HG03378 (cell line): ENCODE measurements around the gene LARP4B.

Source experiments
- ATAC-seq: cut with Tn5 transposase; IDR thresholded peaks from one replicate; pipeline ENCODE4 v1.9.1; 2021; ENCODE audit warnings: mild to moderate bottlenecking, moderate library complexity; ENCODE audit not compliant: unreplicated experiment

LARP4B gene

DNA sequence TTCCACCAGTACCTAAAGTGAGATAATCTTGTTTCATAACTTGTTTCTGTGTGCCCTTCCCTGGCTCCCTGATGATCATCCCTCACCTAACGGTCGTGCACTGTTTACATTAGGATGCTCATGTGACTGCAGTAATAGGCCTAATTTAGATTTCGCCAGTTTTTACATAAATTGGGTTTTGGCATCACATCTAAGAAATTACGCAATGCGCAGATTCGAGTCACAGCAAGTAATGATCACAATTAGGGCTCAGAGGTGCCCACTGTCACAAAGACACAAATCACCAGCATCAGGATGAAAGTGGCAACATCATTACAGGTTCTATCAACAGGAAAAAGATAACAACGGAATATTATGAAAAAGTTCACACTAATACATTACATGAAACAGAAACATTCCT, 94.7 kb downstream of the LARP4B start:
- ATAC-seq = no peak

DNA sequence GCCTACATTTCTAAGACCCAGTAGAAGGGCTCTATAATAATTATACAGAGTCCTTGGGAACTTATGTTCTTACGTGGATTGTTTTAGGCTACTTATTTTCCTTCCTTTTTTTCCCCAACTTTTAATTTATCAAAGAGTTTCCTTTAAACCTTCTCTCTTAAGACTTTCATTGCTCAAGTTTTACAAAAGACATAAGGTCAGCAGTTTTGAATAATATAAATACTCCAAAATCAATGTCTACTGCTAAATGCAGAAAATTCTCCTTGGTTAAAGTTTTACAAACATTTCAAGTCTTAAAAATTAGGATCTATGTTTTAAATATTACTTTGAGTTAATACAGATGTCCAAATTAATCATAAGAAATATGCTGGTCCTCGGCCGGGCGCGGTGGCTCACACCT, 97.0 kb downstream of the LARP4B start:
- no peak for ATAC-seq

DNA sequence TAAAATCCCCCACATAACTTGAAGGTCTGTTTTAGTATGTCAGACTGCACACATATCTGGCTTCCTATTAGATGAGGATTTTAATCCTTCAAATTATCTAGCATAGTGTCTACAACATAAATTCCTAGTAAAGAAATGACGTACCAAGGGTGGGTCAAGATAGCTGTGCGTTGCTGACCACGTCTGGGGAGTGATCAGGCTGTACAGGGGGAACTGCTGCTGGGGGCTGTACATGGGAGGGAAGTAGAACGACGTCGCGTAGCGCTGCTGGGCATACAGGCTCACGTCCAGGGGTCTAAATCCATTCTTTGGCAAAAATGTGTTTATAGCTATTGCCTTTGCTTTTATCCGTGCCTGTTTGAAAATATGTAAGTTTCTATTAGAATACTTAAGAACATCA, 102.3 kb downstream of the LARP4B start:
- no peak for ATAC-seq

DNA sequence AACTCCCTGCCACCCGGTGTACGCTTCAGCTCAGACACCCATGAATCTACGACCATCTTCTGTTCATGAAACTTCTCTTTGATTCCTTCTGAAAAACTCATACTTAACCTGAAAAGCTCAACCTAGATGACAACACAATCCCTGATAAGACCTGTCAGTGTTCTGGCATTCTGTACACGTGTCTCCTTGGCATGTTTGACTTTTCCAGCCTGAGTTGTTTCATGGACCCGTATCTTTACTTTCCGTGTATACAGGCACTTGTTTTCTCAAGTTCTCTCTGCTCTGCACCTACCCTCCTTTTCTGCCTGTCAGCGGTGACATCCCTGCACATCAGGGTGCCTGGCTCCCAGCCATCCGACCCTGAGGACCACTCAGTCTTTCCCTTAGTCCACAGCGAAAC, 103.3 kb downstream of the LARP4B start:
- no peak for ATAC-seq

DNA sequence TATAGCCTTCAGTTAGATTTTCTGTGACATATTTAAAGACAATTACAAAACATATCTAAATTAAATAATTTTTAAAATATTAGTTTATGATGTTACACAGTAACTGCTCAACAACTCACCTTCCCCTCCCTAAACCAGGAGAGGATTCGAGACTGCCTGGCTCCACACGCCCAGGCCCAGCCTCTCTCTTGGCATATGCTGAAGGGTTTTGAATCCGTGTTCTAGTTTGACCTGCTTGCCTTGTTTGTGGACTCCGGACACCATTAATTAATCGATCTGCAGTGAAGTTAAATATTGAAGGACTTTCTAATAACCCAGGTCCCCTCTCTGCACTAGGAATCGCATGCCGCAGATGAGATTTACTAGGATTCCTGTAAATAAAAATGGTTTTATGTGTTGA, 106.6 kb downstream of the LARP4B start:
- ATAC-seq = no peak

DNA sequence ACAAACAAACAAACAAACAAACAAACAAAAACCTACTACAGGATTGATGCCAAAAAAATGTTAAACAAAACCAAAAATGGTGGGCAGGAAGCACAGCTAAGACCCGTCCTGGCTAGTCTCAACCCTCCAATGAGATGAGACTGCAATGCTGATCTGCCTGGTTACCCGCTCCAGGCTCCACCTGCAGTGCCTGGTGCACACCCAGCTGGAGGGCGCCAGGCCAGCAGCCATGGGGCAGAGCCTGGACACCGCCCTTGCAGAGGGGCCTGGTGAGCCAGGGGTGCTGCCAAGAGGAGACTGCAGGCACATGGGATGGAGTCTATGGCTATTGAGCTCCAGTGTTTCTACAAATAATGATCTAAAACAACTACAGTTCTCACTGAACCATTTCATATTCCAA, 107.0 kb downstream of the LARP4B start:
- no peak for ATAC-seq

DNA sequence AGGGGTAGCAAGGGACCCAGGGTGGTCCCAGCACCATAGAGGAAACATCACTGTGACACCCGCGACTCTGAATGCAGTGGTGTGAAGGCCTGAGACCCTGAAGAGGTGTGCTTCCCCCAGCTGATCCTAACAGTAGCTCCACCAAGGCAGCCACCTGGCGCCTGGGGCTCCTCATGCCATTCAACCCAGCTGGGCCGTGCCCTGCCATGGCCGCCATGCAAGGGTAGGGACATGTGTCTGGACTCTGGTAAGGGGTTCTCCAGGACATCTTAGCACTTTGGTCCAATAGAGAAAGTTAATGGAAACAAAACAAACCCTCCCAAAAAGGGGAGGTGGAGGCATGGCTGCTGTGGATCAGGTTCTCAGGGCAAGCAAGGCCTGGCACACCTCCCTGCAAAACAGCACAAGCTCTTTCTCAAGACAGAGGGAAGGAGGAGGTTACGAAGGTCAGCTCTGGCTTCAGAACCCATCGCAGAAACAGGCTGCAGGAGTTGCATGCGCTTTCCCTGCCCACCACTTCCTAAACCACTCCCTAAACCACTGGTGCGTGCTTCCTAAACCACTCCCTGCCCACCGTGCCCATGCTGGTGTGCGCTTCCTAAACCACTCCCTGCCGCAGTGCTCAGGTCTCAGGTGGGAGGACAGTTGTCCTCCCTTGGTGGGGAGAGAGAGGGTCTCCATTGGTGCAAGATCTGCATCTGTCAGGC, 108.7 kb downstream of the LARP4B start:
- no peak for ATAC-seq

DNA sequence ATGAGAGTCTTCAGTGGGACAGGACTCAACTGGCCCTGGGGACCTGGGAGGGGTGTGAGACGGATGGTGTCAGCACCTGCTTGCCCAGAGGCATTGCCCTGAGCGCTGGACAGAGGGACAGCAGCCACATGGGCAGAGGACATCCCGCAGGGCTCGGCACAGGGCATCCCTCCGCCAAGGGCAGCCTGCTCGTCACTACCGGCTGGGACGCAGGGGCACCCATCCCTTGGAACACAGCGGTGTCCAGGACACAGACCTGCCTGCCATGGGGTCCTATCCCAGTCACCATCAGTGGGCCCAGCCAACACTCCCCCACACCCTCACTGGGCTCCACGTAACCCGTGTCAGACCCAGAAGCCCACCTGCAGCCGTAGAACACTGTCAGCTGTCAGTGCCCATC, 109.3 kb downstream of the LARP4B start:
- no peak for ATAC-seq

DNA sequence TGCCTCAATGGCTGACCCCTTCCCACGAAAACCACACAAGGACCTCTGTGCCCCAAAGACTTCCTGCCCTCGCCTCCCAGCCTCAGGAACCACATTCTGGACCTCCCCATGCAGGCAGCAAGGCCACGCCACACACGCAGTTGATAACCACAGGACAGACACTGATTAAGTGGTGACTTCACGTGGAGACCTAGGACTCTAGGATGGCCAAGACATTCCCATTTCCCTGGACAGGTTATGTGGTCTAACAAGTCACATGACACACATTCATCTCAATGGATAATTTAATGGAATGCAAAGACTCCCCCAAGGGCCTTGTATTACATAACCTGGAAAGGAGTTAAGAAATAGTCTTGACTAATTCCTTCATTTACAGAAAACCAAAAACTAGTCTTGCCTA, 110.2 kb downstream of the LARP4B start:
- no peak for ATAC-seq

DNA sequence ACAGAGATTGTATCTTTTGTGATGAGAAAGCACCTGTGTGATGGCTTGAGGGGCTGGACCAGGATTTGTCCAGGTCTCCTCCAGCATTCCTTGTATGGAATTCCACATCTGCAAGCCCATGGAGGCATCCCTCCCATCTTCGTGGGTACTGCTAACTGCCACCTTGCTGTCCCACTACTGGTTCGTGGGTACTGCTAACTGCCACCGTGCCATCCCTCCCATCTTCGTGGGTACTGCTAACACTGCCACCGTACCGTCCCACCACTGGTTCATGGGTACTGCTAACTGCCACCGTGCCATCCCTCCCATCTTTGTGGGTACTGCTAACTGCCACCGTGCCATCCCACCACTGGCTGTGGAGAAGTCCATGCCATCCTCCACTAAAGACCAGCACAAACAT, 111.7 kb downstream of the LARP4B start:
- ATAC-seq = no peak

DNA sequence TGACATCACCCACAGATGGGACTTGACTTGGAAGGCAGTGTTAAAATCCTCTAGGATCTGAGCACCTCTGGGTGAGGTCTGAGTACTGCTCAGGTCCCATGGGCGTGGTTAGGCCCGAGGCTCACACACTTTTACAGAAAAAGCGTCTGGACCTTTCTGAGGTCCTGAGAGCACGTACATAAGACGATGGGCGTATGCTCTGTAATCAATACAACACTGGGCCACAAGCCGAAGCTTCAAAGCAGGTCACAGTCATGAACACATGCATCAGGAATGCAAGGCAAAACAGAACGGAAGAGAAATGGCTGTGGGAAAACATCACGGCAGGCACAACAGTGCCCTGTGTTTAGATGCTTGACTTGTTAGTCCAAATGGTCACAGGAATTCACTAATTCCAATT, 112.2 kb downstream of the LARP4B start:
- no peak for ATAC-seq

DNA sequence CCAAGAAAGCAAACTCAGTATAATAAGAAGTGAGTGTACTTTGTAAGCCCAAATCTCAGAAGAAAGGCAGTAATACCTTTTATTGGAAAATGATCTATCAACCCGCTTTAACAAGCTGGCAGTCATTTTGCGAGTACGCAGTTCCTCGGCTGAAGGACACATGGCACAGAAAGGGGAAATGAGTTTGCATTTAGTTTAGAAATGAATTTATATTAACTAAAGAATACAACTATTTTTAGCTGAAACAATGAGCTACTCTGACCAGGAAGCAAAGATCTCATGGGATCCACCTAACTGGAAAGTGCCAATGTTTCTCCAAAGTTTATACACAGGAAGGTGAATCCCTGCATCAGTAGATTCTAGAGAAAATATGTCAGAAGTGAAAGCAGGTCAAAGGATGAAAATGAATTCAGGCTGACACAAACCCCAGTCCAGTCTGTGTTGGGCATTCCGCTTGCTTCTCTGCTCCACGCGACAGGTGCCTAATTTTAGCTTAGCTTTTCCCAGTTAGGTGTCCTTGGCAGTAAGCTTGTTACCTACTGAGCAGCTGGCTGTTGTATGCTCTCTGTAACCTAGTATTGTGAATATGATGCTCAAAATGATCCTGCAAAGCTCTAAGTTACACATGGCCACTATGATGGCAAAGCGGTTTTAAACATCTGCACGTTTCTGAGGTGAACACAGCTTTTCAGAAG, 112.8 kb downstream of the LARP4B start:
- ATAC-seq = no peak

DNA sequence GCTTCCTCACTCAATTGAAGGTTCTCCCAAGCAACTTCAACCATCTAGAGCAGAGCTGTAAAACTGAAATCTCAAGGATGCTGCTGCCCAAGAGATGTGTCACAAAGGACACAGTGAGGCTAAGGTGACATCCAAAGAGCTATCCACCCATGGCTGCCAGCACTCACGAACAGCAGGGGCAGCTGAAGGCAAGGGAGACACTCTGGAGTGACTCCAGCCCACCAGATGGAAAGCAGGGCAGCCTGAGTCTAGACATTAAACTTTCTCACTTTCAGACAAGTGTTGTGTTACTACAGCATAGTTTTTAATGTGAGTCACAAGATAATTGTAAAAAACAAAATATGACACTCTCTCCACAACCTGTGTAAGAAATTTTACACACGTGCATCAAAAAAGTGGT, 113.5 kb downstream of the LARP4B start:
- ATAC-seq = no peak

DNA sequence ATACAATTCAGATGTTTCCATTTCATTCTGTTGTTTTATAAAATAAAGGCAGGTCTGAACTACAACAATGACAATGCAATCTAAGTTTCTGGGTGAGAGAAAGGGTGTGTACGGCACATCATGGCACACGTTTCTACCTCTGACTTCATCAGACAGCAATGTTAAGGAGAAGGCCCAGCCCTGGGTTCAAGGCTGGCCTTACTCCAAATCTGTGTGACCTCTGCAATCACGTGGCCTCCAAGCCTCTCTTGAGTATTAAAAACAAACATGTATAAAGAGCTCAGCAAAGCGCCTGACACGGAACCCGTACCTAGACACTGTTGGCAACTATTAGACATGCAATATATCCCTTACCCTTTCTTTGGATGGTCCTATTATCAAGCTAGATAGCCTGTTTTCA, 114.1 kb downstream of the LARP4B start:
- ATAC-seq = no peak

DNA sequence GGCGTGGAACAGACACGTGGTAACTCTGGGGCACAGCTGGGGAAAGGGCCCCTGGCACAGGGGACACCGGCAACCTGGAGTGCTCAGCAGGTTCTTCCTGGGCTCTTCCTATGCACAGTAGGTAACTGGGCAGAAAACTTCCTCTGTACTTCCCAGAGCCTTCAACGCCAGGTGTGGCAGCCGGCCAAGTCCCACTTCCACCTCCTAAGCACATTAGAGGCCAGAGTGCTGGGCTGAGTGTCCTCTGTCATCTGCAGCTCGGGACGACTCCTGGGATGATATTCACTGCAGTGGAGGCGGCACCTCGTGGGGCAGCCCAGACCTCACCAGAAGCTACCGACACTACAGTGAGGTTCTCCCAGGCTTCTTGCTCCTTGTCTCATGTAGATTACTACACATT, 114.5 kb downstream of the LARP4B start:
- ATAC-seq = no peak

DNA sequence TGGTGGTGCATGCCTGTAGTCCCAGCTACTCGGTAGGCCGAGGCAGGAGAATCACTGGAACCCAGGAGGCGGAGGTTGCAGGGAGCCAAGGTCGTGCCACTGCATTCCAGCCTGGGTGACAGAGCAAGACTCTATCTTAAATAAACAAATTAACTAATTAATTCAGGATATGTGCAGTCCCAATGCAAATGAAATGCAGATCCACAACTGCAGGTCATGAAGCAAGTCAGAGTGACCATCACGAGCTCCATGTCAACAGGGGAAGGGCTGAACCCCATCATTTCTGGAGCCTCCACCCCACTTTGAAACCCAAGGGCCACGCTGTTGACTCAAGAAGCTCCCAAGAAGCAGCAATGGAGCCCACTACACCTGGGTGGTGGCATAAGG, 115.4 kb downstream of the LARP4B start:
- no peak for ATAC-seq

DNA sequence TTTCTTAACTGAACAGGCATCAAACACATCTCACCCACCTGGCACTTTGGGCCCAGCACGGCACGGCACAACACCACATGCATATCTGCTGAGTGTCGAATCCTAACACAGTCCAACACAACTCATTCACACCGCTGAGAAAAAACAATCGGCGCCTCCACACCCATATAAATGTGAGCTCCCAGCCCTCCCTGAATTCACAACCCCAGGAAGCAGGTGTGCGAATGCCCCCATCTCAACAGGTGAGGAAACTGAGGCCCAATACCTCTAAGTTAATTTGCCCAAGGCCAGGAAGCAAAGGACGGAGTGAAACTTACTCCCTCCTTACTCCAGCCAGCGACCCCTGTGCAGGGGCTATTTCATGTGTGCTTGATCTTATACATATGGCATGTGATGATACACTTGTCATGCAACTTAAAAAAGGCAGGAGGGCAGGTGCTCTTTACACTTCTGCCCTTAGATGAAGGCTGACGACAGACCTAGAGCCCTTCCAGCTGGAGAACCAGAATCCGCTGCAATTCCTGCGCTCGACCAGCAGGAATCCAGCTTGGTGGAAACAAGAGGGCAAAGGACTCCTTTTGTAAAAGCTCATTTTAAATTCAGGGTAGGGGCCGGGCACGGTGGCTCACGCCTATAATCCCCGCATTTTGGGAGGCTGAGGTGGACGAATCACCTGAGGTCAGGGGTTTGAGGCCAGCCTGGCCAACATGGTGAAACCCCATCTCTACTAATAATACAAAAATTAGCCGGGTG, 116.0 kb downstream of the LARP4B start:
- no peak for ATAC-seq

DNA sequence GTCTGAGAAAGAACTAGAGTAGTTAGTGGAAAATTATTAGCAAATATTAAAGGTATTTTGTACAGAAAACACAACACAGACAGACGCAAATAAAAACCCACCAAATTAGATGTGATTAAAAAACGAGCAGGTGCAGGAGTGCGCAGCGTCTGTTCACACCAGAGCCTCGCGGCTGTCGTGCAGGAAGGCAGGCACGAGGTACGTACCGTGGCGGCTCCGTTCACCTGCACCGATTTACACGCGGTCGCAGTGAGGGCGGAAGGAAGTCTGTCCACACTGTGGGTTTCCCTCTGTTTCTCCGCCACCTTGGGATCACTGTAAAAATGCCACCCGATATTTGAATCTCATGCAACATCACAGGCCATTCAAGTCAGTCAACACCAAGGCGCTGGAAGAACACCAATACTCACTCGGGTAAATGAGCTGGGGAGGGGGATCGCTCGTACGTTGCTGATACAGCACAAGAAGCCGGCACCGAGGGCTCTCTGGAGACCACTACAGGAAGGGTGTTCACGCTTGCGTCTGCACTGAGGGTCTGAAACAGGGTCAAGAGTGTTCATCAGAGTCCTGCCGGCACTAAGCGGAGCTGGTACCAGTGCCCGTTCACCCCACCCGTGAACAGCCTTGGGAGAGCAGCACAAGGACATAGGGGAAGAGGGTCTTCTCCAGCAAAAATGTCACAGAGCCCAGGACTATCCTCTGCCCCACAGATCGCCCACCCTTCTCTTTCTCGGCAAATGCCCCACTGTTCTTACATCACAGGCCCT, 116.8 kb downstream of the LARP4B start:
- ATAC-seq = no peak

DNA sequence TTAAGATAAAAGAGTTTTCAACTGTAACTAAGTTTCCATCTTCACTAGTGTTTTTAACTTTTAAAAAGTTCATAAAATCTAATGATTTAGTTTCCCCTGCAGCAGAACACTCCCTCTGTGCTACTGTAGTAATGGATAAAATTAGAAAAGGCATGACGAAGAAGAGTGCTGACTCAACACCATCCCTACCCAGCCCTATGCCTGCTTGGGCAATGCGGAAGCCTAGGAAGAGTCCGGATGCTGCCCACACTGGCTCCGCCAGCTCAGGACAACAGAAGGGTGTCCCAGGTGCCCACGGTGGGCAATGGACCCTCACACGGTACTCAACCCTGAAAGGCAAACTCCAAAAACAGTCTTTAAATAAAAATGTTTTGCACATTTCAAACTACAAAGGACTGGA, 118.2 kb downstream of the LARP4B start:
- no peak for ATAC-seq

DNA sequence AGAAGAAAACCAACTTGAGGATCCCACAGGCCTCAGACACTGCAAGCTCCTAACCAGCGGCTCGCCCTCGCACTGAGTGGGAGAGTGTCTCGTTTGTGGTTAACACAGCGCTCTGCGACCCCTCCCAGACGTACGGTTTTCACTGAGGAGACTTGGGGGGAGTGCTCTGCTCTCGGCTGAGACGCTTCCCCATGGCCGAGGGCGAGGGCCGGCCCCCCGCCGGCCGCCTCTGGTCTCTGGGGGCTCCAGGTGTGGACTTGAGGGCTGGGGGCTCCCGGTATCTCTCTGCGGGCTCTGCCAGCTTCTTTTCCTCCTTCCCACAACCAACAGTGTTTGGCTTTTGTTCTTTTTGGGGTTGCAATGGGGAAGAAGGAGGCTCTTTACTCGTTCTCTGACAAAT, 118.7 kb downstream of the LARP4B start:
- no peak for ATAC-seq

DNA sequence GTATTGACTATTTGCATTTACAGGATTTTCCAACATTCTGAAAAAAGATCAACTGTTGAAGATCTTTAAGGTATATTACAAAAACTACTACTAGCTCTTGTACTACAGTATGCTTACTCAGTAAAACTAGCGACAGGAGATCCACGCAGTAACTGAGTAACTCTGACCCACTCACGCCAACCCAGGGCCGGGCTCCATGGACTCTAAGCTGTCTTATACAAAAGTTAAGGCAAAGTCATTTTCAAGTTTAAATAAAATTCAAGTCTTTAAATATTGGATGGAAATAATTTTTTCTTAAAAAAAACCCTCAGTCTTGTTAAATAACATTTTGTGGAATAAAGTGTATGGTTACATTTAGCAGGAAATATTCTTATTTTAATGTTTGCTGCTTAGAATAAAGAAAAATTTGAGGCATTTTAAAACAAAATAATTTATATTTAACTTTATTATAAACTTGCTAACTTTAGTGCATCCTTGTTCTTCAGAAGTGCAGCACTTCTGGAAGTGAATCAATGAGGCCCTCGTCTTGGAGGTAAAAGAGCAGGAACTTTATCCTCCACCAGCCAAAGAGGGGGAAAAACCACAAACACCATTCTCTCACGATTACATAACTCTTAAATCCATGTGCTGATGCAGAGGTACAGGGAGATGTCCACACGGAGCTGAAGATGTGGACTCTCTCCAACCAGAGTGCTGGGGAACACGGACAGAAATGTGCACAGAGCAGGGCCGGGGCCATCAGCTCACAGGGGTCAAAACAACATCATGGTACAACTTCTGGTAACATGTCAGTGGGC, 119.9 kb downstream of the LARP4B start:
- no peak for ATAC-seq
